Retinal pigment epithelial cell (primary cell): ENCODE data around the gene CREB3L4.

ENCODE experiments used
- DNase-seq: peaks from one replicate; pipeline ENCODE4 v3.0.0-alpha.2; 2010; ENCODE audit warnings: low read depth
- H3K4me3 ChIP-seq: 2 replicates; pipeline ENCODE4 v1.5.1; 2011; ENCODE audit warnings: mild to moderate bottlenecking, low read length, control low read depth, moderate library complexity
- TF ChIP-seq, protein P1 (sequence below): conservative IDR thresholded peaks from 2 replicates; pipeline ENCODE4 v1.5.1; 2011; ENCODE audit warnings: low read depth, low read length, control low read depth, inconsistent platforms

The CREB3L4 gene

DNA sequence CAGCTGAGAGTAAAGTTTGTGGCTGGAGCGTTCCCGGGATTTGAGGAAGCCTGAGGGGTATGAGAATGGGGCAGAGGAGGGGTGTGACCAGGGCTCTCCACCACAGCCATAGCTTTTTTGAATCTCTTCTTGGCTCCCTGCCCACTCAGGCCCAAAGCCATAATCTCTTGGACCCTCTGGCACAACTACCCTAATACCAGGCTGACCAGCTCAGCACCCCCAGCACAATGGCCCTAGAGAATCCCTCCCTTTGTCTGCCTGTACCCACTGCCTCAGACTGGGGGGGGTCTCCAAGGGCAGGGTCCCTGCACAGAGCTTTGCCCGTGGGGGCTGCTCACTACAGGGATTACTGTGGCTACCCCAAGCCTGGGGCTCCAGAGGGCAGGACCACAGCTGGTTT lies 28.7 kb upstream of the CREB3L4 start:
- TF ChIP-seq, protein P1, sequence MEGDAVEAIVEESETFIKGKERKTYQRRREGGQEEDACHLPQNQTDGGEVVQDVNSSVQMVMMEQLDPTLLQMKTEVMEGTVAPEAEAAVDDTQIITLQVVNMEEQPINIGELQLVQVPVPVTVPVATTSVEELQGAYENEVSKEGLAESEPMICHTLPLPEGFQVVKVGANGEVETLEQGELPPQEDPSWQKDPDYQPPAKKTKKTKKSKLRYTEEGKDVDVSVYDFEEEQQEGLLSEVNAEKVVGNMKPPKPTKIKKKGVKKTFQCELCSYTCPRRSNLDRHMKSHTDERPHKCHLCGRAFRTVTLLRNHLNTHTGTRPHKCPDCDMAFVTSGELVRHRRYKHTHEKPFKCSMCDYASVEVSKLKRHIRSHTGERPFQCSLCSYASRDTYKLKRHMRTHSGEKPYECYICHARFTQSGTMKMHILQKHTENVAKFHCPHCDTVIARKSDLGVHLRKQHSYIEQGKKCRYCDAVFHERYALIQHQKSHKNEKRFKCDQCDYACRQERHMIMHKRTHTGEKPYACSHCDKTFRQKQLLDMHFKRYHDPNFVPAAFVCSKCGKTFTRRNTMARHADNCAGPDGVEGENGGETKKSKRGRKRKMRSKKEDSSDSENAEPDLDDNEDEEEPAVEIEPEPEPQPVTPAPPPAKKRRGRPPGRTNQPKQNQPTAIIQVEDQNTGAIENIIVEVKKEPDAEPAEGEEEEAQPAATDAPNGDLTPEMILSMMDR = no peak
- H3K4me3 ChIP-seq = no peak overlapping the region
- DNase-seq = no peak

- no peak overlapping the region for H3K4me3 ChIP-seq
- no peak for DNase-seq
- TF ChIP-seq, protein P1 = no peak
Measured at GRCh38 chr1:153939476-153939875, 28.2 kb upstream of the CREB3L4 start.

DNA sequence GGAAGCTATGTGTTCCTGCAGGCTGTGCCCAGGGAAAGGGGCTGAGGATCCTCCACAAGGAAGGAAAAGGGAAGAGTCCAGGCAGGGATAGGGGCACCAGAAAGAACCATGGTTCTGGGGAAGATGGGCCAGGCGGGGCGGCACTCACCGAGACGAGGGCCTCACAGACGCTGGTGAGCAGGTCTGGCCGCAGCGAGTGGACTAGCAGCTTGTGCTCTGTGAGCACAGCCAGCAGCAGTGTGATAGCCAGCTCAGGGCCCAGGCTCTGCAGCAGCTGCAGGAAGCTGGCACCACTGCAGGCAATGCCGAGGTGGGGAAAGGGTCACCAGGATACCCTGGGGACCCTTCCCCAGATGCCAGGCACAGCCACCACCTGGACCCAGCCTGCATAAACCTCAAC lies 26.9 kb upstream of the CREB3L4 start:
- TF ChIP-seq, protein P1 = no peak
- H3K4me3 ChIP-seq = no peak overlapping the region
- no peak for DNase-seq

DNA sequence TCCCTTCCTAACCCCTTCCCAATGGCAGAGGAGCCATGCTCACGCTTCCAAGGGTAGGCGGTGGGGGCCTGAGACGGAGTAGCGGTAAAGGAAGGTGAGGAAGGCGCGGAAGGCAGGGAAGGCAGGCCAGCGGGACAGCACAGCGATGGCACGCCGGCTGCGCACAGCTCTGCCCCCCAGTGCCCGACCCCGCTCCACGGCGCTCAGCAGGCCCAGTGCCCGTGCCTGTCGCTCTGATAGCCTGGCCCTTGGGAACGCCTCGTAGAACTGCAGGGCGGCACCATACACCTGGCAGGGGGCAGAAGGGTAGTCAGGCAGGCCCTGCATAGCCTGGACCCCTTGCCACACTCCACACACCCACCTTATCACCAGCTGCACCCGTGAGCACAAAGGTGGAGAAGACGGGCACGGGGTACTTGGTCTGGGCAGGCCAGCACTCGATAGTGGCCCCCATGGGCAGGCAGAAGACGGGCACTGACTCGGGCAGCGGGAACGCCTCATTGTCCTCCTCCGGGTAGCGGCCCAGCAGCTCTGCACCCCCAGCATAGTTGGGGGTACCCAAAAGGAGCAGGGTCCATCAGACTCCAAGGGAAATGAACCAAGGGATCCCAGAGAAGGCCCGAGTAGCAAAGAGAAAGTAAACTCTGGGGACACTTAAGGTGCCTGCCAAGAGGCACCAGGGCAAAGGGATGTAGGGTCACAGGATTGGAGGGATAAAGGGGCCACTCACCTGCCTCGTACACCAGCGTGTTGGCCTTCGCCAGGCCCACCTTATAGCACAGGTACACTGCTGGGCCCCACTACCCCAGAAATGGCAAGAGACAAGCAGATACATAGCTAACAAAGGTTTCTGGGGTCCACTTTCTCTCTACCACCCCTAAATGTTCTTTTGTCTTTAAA lies 25.6 kb upstream of the CREB3L4 start:
- TF ChIP-seq, protein P1 = no peak
- DNase-seq = no peak
- H3K4me3 ChIP-seq = no peak overlapping the region

DNA sequence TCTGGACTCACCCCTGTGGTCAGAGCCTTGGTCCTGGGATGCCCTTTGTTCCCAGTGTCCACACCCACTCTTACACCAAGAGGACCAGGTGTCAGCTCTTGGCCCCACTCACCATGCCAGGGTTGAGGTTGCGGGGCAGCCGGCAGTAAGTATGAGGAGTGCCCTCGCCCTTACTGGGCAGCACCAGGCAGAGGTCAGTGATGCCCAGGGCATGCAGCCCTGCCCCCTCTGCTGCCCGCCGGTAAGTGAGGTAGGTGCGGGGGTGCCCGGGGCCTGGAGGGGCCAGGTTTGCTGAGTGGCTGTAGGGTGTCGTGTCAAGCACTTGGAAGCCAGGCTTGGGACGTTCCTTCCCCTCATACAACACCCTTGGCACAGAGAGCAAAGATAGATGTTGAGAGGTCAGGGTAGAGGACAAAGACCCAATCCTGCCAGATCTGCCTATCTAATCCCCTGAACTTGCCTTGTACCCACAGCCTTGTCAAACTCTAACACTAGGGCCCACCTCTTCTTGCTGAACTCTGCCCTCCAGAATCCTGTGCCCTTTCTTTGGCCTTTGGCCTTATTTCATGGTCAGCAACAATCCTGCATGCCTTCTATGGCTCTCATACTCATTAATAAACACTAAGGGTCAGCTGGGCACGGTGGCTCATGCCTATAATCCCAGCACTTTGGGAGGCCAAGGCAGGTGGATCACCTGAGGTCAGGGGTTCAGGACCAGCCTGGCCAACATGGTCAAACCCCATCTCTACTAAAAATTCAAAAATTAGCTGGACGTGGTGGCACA lies 24.7 kb upstream of the CREB3L4 start:
- DNase-seq = no peak
- TF ChIP-seq, protein P1 = no peak
- no peak overlapping the region for H3K4me3 ChIP-seq

DNA sequence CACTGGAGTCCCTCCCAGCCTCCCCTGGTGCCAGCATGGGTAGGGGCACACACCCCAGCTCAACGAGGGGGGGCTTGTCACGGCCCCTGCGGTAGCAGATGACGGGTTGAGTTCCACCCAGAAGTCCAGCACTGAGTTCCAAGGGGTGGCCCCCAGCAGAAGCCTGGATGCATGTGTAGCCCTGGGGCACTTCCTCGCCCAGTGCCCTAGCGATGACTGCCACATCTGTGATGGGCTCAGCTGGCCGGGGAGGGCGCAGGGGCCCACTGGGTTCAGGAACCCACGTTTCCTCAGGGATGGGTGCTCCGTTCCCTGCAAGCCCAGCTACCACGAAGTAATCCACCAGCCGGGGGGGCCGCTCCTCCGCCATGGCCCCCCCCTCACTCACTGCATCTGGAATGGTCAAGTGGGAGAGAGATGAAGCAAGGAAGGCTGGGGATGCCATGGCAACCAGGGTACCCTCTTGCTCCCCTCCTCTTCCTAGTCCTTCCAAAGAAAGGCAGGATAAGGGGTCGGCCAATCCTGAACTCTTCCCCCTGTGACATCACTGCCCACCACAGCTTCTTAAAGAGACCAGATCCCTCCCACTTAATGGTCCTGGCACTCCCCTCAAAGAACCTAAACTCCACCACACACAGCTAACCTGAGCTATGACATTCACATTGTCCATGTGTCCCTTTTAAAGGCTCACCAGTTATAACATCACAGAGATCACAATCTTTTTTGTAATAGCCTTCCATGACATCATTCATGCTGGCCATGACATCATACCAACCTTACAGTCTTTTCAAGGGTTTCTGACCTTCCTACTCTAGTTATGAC lies 23.5 kb upstream of the CREB3L4 start:
- no peak overlapping the region for H3K4me3 ChIP-seq
- TF ChIP-seq, protein P1 = no peak
- no peak for DNase-seq
